ENCODE data around the gene KLK13. TPM values are rescaled to one million over a fixed set of nuclear protein-coding genes. Genes with fewer than 3 reads are reported as not detected.

Gene KLK13
- total and polyA plus RNA-seq, 2 experiments from 2014 or later: 0.45 TPM; not detected in 1

GRCh38 chr19:51025809-51026553, 38.9 kb downstream of the KLK13 start:
- H3K9me3 ChIP-seq (ENCODE audit: low read depth): no peaks in the 10 kb centered on the region

GRCh38 chr19:51025401-51025800, 39.5 kb downstream of the KLK13 start:
- Histone ChIP-seq H3K9me3 (ENCODE audit: low read depth) (no peaks in the 10 kb centered on the region), H3K4me3 (no peak overlapping the region), H3K27me3 (peaks cover 11% of the 10 kb centered on the region), H3K36me3 (no peaks in the 10 kb centered on the region), H3K4me1 (ENCODE audit: low read depth) (no peaks in the 10 kb centered on the region), H3K27ac (no peak overlapping the region)
- no peak for TF ChIP-seq CTCF (IDR thresholded peaks at IDR 0.05; ENCODE audit: low read depth, low read length)
- no peak for DNase-seq (ENCODE audit: low read depth in 1 of 2, low spot score in 1 of 2)

More at GRCh38 chr19:51025809-51026553, 38.9 kb downstream of the KLK13 start:
- H3K27me3 ChIP-seq: peaks cover 9% of the 10 kb centered on the region
- DNase-seq (ENCODE audit: low read depth in 1 of 2, low spot score in 1 of 2): no peak
- no peak overlapping the region for H3K27ac ChIP-seq
- no peak for TF ChIP-seq CTCF (IDR thresholded peaks at IDR 0.05; ENCODE audit: low read depth, low read length)
- H3K4me3 ChIP-seq: no peak overlapping the region
- no peaks in the 10 kb centered on the region for H3K36me3 ChIP-seq
- no peaks in the 10 kb centered on the region for H3K4me1 ChIP-seq (ENCODE audit: low read depth)

- no peaks in the 10 kb centered on the region for H3K9me3 ChIP-seq (ENCODE audit: low read depth)
- DNase-seq (ENCODE audit: low read depth in 1 of 2, low spot score in 1 of 2): no peak
- H3K4me3 ChIP-seq: no peak overlapping the region
- H3K4me1 ChIP-seq (ENCODE audit: low read depth): no peaks in the 10 kb centered on the region
- no peak overlapping the region for H3K27ac ChIP-seq
- peaks cover 16% of the 10 kb centered on the region for H3K27me3 ChIP-seq
- no peaks in the 10 kb centered on the region for H3K36me3 ChIP-seq
- no peak for TF ChIP-seq CTCF (IDR thresholded peaks at IDR 0.05; ENCODE audit: low read depth, low read length)
Measured at GRCh38 chr19:51024924-51025323, 40.0 kb downstream of the KLK13 start.

GRCh38 chr19:51023946-51024345, 40.9 kb downstream of the KLK13 start:
- Histone ChIP-seq H3K4me3 (no peak overlapping the region), H3K27me3 (peaks cover 26% of the 10 kb centered on the region), H3K9me3 (ENCODE audit: low read depth) (no peaks in the 10 kb centered on the region), H3K27ac (no peak overlapping the region), H3K4me1 (ENCODE audit: low read depth) (no peaks in the 10 kb centered on the region), H3K36me3 (no peaks in the 10 kb centered on the region)
- no peak for DNase-seq (ENCODE audit: low read depth in 1 of 2, low spot score in 1 of 2)
- TF ChIP-seq CTCF (IDR thresholded peaks at IDR 0.05; ENCODE audit: low read depth, low read length): no peak

- Histone ChIP-seq H3K9me3 (ENCODE audit: low read depth) (no peaks in the 10 kb centered on the region), H3K36me3 (no peaks in the 10 kb centered on the region), H3K4me1 (ENCODE audit: low read depth) (no peaks in the 10 kb centered on the region), H3K27ac (no peak overlapping the region), H3K27me3 (peaks cover 40% of the 10 kb centered on the region), H3K4me3 (no peak overlapping the region)
- TF ChIP-seq CTCF (IDR thresholded peaks at IDR 0.05; ENCODE audit: low read depth, low read length): no peak
- no peak for DNase-seq (ENCODE audit: low read depth in 1 of 2, low spot score in 1 of 2)
Measured at GRCh38 chr19:51022526-51022925, 42.4 kb downstream of the KLK13 start.

Data from cardiac muscle cell (in vitro differentiated cells and primary cell).